Activated CD4-positive, alpha-beta T cell treated with anti-CD3 and anti-CD28 coated beads for 24 hours (primary cell): ENCODE results near the gene CD5L.

Experiments
- DNase-seq, 2 donors: peaks; one replicate each; pipeline ENCODE4 v3.0.0-alpha.2; 2020; ENCODE audit warnings: low read depth in 2 of 2

The CD5L gene

GRCh38 chr1:157813269-157813668 is 28.3 kb downstream of the CD5L start:
- no peak for DNase-seq

DNA sequence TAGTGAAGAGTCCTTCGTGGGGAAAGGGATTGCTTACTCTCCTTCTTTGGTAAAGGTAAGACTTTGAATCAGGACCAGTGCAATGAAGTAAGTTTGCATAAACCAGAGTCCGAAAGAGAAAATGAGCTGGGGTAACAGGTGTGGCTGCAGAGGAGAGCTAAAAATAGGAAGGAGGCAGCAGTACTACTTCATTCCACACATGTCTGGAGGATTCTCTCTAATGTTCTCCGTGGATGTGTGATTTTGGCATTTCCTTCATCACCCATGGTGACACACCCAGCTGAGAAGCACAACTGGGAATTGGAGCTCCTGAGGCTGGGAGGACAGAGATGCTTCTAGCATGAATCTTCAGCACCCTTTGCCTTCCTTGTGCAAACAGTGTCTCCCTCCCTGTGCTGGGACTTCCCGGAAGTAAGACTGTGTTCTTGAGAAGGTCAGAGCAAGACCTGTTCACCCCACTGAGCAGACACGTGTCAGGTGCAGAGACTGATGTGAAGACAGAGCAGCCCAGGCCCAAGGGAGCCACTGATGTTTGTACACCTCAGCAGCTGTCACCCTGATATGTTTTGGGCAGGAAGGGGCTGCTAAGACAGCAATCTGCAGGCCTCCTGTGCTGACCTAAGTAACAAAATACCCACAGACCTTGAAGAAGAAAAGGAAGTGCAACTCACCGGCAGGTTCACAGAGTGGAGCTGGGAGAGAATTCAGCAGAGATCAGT is 35.0 kb downstream of the CD5L start:
- no peak for DNase-seq

DNA sequence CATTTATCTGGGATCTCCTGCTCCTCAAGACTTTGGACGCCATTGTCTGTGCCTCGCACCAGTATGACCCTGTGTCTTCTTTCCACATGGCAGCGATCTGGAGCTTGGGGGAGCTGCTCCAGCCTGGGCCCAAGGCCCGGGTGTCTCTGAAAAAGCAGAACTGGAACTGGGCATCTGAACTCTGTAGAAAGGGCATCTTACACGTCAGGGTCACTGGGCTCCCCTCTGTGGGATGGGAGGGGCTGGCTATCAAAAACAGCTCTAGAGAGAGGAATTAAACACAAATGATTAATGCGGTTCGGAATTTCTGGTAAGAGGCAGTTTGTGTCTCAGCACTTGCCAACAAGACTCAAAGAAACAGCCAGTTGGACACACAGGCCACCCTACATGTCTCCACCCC is 37.8 kb downstream of the CD5L start:
- DNase-seq, result no peak

DNA sequence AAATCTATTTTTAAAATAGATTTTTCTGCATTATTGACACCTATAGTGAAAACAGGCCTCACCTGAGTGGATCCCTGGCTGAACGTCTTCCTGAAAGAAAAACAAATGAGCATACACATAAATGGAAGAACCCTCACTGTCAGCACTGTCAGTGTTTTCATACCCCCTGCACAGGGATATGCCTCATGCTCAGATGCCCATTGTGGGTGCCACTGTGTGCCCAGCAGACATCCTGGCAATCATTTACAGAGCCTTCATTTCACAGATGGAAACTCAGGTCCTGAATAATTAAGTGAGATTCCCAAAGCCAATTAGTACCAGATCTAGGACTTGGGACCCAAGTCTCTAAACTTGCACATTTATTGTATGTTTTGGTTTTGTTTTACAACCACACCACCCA is 41.6 kb downstream of the CD5L start:
- DNase-seq, result no peak

DNA sequence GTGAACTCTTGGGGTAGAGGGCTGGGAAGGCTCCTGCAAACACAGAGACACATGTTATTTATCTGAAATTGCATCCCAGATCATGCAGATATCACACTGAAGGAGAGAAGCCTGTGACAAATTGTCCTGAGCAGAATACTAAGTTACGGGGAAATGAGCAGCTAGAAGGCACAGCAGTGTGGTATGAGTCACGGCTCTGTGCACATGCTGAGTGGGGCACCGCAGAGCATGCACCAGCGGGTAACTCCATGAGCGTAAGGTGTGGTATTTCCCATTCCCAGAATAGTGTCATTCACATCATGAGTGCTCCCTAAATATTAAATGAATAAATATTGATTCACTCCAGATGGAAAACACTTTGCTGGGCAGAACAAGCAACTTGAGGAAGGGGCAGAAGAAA is 43.4 kb downstream of the CD5L start:
- DNase-seq, result no peak

DNA sequence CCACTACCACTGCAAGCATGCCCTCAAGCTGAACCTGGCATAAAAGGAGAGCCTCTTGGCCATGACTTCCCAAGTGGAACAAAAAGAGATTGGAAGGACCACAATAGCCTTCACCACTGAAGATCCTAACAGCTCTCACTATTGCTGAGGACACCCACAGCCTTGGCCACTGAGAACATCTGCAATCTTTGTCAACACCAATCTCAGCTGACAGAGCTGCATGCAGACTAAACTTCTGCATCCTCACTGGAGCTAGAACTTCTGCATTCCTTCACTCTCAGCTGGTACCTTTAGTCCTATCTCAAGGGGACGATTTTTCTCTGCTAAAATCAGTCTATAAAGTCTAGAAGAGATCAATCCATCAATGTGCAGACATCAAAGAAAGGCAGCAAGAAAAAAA is 56.4 kb downstream of the CD5L start:
- no peak for DNase-seq

DNA sequence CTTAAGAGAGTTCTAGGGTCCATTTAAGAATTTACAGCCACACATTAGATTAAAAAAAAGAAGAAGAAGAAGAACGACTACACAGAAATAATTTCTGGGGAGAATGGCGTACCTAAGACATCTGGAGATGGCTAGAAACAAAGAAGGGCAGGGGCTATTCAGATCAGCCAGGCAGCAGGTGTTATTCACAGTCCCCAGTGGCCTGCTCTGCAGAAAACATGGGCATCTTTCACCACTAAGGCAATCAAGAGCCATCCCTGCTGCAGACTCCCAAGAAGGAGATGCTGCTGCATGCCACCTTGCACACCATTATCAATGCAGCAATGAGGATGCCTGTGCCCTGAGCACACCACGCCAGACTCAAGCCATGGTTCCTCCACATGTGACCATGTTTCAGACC is 56.8 kb downstream of the CD5L start:
- DNase-seq, result no peak

DNA sequence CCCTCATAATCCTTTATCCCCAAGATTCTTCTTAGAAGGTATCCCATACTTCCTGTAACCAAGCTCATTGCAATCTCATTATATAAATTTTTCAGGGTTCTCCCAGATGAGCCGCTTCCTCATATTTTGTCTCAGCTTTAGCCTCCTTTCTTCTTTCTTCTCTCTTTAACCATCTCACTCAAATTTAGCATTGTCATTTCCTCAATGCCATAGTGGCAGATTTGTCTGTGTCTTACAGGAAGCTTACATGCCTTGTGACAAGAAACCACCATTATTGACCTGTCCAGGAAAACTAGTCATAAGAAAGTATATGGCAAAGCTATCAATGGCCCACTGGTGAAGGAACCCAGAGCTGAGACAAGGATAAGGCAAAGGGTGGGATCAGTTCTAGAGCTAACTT is 58.7 kb downstream of the CD5L start:
- DNase-seq, result no peak

DNA sequence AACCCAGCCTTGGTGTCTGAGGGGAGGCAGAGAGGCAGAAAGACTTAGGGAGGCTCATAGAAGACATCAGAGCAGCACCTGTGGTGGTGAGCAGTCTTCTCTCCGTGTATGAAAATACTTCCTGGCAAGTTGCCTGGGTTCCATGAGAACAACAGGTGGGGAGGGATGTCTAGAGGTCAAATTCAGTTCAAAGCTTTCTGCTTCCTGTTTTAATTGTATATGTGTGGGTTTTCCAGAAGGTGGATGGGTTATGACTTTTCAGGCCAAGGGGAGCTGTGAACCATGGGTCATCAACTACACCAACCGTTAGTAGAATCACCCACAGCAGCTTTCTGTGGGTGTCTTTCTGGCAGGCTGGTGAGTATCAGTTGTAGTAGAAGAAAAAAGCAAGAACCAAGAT is 60.6 kb downstream of the CD5L start:
- no peak for DNase-seq
